KOPT-K1 (cell line): ENCODE measurements around the gene PLSCR3.
A peak's percentile ranks its signal among the peaks of the same experiment; 100 is the strongest.

Experiments
- H3K27ac ChIP-seq: fragments of 200-600 bp; sonication (generic); 2 replicates; pipeline ENCODE4 v1.5.1; 2016; ENCODE audit warnings: antibody characterized with exemption, mild to moderate bottlenecking, low read depth, low read length; ENCODE audit not compliant: poor library complexity, severe bottlenecking
- H3K36me3 ChIP-seq: fragments of 200-600 bp; sonication (generic); 2 replicates; pipeline ENCODE4 v1.5.1; 2017; ENCODE audit warnings: antibody characterized with exemption, mild to moderate bottlenecking, low read length, moderate library complexity; ENCODE audit not compliant: insufficient read depth
- H3K9me3 ChIP-seq: fragments of 200-600 bp; sonication (generic); 2 replicates; pipeline ENCODE4 v1.5.1; 2017; ENCODE audit warnings: antibody characterized with exemption, low read length, mild to moderate bottlenecking; ENCODE audit not compliant: insufficient read depth, poor library complexity, severe bottlenecking

The PLSCR3 gene

GRCh38 chr17:7403977-7404736, 9.8 kb upstream of the PLSCR3 start, which contains the start of gene TMEM256:
Gene TMEM256 (minus strand): TSS chr17:7404097. CDS start chr17:7404084, 13 bp downstream.
- Histone ChIP-seq H3K36me3 (no peaks in the 10 kb centered on the region), H3K27ac (peak within 1 kb of the TSS; percentile 63), H3K9me3 (no peaks in the 10 kb centered on the region)

DNA sequence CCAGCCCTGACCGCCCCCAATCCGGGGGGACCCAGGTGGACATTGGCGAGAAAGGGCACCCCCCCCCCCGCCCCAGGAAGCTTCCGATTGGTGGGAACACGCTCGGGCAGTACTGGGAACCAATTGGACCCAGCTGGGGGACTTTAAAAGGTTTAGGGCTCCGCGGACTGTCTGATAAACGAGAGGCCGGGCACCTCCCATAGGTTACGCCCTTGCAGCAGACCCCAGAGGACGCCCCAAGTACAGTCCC, 9.3 kb upstream of the PLSCR3 start:
- Histone ChIP-seq H3K27ac (peak overlapping the region; percentile 63), H3K36me3 (no peaks in the 10 kb centered on the region), H3K9me3 (no peaks in the 10 kb centered on the region)

DNA sequence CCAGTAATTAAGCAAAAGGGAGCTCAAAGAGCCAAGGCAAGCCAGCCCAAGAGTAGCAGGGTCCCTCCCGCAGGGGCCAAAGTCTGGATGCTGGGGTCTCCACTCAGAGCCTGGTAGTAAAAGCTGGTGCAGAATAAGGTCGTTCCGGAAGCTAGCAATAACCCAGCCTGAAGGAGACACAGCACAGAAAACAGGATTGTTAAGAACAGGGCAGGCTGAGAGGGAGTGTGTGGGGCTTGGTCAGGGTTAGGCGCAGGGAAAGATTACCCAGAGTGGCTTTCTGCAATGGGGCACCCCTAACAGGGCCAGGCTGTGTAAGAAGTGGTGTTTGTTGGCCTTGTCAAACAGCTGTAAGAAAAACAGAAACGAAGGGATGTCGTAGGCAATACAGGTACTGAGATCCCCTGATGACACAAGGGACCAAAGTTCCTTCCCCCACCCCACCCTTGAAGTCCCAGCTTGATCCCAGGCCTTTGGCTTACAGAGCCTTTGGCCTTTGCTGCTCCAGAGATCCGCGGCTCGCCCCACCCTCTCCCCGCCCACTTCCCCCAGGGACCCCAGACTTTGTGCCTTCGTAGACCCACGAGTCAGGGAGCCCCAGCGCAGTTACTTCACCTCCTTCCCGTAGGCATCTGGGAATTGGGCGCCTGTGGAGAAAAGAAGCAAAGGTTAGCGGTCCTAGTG, 8.9 kb upstream of the PLSCR3 start:
- H3K27ac ChIP-seq: peak overlapping the region; percentile 63
- H3K36me3 ChIP-seq: no peaks in the 10 kb centered on the region
- H3K9me3 ChIP-seq: no peaks in the 10 kb centered on the region

DNA sequence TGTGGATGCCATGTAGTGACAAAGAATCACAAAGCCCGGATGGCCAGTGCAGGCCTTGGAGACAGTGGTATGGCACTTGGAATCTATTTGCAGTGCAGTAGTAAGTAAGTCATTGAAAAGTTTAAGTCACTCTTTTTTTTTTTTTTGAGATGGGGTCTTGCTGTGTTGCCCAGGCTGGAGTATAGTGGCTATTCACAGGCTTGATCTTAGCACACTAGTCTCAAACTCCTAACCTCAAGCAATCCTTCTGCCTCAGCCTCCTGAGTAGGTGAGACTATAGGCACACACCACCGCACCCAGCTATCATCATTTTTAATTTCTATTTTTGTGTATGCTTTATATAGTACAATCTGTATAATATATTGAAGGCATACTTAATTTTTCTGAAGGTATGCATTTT, 4.3 kb upstream of the PLSCR3 start:
- Histone ChIP-seq H3K36me3 (no peaks in the 10 kb centered on the region), H3K9me3 (no peaks in the 10 kb centered on the region), H3K27ac (no peak overlapping the region)

GRCh38 chr17:7396147-7396546, 1.8 kb upstream of the PLSCR3 start:
- Histone ChIP-seq H3K27ac (no peak overlapping the region), H3K36me3 (no peaks in the 10 kb centered on the region), H3K9me3 (no peaks in the 10 kb centered on the region)

- Histone ChIP-seq H3K27ac (peak overlapping the region; percentile 66), H3K9me3 (no peaks in the 10 kb centered on the region), H3K36me3 (no peaks in the 10 kb centered on the region)
These were observed 493 bp downstream of the PLSCR3 start for GRCh38 chr17:7393613-7394451.

DNA sequence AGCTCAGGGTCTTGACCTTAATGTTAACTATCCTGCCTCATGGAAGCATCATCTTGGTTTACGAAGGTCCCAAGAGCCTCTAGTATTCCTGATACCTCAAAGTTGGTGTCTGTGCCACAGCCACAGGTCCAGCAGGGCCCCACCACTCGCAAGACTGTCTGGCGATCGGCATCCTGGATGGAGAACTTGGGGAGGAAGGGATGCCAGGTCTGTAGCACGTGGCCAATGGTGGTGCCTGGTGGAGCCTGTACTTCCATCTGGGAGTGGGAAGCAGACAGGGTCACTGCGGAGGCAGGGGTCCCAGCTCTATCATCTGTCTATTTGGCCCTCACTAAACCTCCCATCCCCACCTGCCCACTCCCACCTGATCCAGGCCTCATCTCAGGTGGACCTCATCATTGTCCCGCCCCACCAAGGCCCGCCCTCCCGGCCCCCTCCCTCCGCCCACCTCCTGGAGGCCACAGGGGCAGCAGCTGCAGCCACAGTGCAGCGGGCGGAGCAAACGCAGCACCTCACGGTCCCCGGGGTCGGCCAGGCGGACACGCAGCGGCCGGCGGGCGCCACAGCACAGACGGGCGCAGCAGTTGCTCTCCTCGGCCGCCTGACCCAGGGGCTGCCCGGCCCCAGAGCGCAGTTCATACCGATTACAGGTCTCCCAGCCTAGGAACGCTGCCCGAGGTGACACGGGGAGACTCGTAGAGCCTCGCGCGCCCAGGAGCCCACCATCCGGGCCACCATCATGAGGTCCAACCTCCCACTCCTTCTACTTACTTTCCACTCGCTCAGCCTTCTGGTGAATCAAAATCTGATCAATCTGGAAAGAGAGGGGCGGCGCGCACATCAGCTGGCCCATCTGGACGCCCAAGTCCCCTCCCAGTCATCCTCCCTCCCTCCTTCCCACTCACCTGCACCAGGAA, 1.4 kb downstream of the PLSCR3 start:
- no peaks in the 10 kb centered on the region for H3K9me3 ChIP-seq
- no peaks in the 10 kb centered on the region; the same call in 1 of the 2 replicates for H3K36me3 ChIP-seq
- H3K27ac ChIP-seq: no peak overlapping the region

- Histone ChIP-seq H3K27ac (no peak overlapping the region), H3K36me3 (no peaks in the 10 kb centered on the region; the same call in 1 of the 2 replicates), H3K9me3 (no peaks in the 10 kb centered on the region)
These were observed 3.0 kb downstream of the PLSCR3 start for GRCh38 chr17:7391307-7391706.

GRCh38 chr17:7389924-7390910, 4.1 kb downstream of the PLSCR3 start:
- Histone ChIP-seq H3K27ac (no peak overlapping the region), H3K9me3 (no peaks in the 10 kb centered on the region), H3K36me3 (no peaks in the 10 kb centered on the region; the same call in 1 of the 2 replicates)

DNA sequence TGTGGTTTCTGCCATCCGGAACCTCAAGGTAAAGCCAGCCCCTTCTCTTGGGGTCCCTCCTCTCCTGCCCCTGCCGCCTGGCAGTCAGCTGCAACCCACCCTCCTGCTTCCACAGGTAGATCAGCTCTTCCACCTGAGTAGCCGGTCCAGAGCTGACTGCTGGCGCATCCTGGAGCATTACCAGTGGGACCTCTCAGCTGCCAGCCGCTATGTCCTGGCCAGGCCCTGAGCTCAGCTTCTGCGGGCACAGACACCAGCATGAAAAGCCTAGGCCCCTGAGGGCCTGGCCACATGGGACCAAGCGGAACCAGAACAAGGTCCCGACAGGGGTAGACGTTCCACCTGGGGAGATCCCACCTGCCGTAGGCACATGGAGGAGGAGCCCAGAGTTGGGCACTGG, 5.5 kb downstream of the PLSCR3 start:
- no peaks in the 10 kb centered on the region for H3K9me3 ChIP-seq
- H3K27ac ChIP-seq: no peak overlapping the region
- no peaks in the 10 kb centered on the region; the same call in 1 of the 2 replicates for H3K36me3 ChIP-seq

GRCh38 chr17:7384489-7385081, 9.7 kb downstream of the PLSCR3 start:
- Histone ChIP-seq H3K9me3 (peaks cover 4% of the 10 kb centered on the region), H3K36me3 (no peaks in the 10 kb centered on the region; the same call in 1 of the 2 replicates), H3K27ac (peak overlapping the region; percentile 45)

GRCh38 chr17:7383742-7384488, 10.4 kb downstream of the PLSCR3 start:
- Histone ChIP-seq H3K36me3 (no peaks in the 10 kb centered on the region; the same call in 1 of the 2 replicates), H3K9me3 (peaks cover 10% of the 10 kb centered on the region), H3K27ac (peak overlapping the region; percentile 45)

DNA sequence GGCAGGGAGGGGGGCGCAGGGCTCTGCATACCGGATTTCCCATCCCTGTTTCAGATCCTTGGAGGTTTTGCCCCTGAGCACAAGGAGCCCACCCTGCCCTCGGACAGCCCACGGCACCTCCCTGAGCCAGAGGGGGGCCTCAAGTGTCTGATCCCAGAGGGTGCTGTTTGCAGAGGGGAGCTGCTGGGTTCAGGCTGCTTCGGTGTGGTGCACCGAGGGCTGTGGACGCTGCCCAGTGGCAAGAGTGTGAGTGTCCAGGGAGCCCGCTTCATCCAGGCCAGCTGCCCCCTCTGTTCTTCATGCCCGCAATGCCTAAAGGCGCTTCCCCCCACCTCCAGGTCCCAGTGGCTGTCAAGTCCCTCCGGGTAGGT, 11.0 kb downstream of the PLSCR3 start:
- H3K27ac ChIP-seq: no peak overlapping the region
- H3K36me3 ChIP-seq: no peaks in the 10 kb centered on the region; the same call in 1 of the 2 replicates
- peaks cover 10% of the 10 kb centered on the region for H3K9me3 ChIP-seq
